HG02938 (cell line): ENCODE measurements around the gene CYB561A3.

ENCODE experiments used
- ATAC-seq: cut with Tn5 transposase; IDR thresholded peaks from one replicate; pipeline ENCODE4 v1.9.1; 2021; ENCODE audit warnings: mild to moderate bottlenecking, moderate library complexity; ENCODE audit not compliant: unreplicated experiment

The CYB561A3 gene

GRCh38 chr11:61345954-61346843 lies 15.5 kb downstream of the CYB561A3 start:
- no peak for ATAC-seq

DNA sequence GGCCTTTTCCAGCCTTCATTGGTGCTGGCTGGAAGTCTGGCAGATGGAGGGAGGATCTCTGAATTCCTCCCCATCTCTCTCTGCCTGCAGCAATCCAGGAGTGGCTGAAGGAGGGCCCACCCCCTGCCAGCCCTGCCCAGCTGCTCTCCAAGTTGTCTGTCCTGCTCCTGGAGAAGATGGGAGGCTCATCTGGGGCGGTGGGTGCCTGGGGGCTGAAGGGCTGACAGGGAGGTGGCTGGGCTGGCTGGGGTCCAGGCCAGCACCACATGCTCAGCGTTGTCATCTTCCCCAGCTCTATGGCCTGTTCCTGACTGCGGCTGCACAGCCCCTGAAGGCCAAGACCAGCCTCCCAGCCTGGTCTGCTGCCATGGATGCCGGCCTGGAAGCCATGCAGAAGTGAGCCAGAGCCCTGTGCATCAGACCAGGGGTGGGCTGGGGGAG lies 16.5 kb downstream of the CYB561A3 start:
- ATAC-seq = no peak

DNA sequence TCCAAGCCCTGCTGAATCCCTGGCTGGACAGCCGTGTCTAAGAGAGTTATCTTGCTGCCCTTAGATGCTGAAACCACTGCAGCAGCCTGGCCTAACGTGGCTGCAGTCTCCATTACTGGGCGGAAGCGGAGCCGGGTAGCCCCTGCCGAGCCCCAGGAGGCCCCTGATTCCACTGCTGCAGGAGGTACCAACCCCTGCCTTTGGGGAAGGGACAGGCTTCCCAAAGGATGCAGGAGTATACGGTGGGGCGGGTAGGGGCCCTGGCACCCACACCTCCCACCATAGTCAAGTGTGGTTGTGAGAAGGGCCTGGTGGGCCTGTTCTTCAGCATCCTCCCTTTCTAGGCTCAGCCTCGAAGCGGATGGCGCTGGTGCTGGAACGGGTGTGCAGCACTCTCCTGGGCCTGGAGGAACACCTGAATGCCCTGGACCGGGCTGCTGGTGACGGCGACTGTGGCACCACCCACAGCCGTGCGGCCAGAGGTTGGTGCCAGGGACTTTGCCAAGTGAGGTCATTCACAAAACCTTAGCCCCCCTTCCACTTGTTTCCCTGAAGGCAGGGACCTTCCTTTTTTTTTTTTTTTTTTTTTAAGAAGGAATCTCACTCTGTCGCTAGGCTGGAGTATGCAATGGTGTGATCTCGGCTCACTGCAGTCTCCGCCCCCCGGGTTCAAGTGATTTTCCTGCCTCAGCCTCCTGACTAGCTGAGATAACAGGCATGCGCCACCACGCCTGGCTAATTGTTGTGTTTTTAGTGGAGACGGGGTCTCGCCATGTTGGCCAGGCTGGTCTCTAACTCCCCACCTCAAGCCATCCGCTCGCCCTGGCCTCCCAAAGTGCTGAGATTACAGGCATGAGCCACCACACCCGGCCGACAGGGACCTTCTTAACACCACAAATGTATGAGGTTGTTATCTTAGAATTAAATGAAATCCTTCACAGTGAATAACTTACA lies 17.6 kb downstream of the CYB561A3 start:
- no peak for ATAC-seq

DNA sequence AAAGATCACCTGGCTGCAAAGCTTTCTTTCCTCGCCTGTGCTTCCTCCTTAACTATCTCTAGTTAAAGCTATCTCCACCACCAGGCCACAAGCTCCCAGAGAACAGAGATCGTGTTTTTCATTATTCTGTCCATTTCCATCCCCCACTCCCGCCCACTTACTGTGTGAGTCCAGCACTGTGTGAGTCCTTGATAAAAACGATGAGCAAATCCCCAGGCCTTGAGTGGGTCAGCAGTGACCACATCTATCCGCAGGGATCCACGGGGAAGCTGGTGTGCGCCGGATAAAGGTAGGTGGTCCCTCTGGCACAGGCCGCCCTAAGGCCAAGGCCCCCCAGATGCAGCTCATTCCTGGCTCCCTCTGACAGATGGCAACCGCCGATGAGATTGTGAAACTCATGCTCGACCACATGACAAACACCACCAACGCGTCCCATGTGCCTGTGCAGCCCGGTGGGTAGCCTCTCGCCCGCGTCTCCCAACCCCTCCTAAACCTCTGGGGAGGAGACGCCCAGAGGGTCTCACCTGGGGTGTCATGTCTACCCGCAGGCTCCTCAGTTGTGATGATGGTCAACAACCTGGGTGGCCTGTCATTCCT lies 19.4 kb downstream of the CYB561A3 start:
- ATAC-seq = no peak

DNA sequence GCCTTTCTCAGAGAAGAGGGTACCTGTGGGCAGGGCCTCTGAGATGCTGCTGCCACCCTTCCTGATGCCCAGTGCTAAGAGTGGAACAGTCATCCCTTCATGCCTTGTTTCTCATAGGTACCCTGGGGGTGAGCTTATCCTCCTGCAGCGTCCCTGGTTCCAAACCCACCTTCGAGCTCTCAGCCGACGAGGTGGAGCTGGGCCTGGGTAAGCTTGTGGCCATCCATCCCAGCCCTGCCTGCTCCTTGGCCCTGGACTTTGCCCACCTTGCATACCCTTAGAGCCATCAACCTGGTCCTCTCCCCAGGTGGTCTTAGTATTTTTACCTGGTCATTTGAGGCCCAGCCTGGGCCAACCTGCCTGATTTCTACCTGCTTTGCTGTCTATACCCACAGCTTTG lies 20.0 kb downstream of the CYB561A3 start:
- no peak for ATAC-seq

DNA sequence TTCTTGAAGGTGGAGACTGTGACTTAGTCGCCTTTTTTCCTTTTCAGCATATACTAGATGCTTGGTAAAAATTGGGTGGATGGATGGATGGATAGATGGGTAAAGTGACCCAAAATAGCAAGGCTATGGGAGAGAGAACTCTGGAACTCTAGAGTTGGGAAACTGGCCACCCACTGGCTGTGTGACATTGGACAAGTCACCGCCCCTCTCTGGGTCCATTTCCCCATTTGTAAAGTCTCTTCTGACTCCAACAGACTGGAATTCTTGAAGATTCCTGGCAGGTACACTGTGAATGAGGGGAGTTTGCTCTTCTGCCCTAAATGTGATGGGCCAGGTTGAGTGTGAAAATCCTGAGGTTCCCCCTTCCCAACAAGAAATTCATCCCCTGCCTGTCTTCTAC lies 20.7 kb downstream of the CYB561A3 start:
- ATAC-seq = no peak

DNA sequence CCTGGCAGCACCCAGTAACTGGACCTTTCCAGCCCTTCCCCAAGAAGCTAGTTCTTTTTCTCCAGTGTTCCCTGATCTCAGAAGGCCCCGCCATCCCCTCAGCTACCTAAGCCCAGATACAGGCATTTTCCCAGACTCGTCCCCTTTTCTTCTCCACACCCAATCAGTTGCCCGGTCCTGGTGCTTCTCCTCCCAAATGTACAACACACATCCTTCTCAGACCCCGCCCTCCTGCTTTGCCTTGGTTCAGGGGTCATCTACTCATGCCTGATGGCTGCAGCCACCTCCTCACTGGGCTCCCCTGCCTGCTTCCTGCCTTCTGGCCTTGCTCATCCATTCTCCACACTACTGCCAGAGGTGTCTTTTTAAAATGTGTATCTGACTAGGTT lies 22.2 kb downstream of the CYB561A3 start:
- ATAC-seq = no peak

GRCh38 chr11:61338783-61339489 lies 22.7 kb downstream of the CYB561A3 start:
- no peak for ATAC-seq

DNA sequence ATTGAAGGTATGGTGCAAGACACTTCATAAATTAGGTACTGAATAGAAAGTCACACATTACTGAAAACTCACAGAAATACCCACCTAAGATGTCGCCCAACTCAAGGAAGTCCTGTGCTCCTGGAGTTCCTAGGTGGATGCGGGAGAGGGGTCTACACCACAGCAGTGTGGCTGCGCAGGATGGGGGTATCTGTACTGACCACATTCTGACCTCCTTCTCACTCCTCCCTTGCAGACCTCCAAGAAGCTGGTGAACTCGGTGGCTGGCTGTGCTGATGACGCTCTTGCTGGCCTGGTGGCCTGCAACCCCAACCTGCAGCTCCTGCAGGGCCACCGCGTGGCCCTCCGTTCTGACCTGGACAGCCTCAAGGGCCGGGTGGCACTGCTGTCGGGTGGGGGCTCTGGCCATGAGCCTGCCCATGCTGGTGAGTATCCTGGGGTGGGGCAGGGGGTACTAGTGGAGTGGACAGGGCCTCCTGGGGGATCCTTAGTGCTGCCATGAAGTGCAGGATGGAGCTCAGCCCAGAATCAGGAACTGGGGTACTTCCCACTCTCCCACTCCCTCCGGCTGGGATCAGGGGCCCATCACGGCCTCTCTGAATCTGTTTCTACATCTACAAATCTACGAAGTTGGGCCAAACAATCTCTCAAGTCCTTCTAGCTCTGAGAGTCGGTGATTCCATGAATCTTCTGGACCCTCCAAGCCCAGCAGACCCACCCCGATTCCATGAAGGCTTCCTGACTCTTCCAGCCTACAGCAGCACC lies 23.8 kb downstream of the CYB561A3 start:
- no peak for ATAC-seq

GRCh38 chr11:61336171-61336935 lies 25.3 kb downstream of the CYB561A3 start:
- no peak for ATAC-seq

DNA sequence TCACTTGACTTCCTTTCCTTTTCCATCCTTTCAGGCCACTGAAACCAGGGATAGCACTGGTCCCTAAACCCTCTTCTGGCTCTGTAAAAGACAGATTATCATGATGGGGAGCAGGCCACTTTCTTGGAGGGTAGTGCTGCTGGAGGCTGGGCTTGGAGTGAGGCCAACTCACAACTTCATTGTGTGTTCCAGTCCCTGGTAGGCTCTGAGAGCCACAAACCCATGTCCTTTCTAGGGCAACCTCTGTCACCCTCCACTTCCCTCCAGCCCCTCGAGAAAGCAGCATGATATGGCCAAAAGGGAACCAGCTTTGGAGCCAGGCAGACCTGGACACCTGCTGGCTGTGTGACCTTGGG lies 26.3 kb downstream of the CYB561A3 start:
- ATAC-seq = no peak

GRCh38 chr11:61334434-61335354 lies 27.0 kb downstream of the CYB561A3 start:
- ATAC-seq = no peak

DNA sequence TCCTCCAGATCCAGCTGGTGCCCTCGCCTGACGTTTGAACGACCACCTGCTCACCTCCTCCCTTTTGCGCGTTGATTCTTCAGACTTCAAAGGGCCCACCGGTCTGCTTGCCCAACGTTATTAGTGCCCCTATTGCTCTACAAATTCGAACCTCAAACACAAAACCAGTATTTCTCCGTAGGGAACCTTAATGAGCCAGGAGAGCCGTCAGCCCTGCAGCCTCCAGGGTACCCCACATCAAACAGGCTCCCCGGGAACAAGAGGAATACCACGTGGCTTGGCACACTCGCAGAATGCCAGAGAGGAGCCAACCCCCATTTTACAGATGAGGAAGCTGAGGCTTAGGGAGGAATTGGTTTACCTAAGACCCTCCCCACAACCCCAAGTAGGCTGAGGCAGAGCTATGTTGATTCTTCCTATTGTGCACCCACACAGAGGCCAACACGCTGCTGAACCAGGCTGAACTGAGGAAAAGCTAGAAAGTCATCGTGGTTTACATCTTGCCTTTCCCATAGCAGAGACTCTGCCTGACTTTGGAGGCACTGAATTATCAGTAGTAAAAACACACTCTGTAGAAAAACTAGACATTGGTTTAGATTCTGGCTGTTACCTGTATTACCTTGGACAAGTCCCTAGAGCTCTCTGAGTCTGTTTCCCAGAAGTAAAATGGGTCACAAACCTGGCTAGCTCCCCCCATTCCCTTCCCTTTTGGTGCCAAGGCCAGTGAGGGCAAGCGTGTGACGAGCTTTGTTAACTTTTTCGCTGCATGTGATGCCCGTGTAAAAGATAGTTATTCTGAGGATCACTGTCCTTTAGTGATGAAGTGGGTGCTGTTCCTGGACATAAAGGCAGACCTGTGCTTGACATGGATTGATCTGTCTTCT lies 27.9 kb downstream of the CYB561A3 start:
- ATAC-seq = no peak

GRCh38 chr11:61332797-61333549 lies 28.7 kb downstream of the CYB561A3 start, which contains the start of the genes DDB1 and TKFC:
TSS of gene DDB1 (minus strand) at chr11:61333105. CDS start at chr11:61332968, 137 bp downstream.
TSS of gene TKFC (plus strand) at chr11:61333228. CDS start at chr11:61334729, 1,501 bp downstream.
- peak; percentile 79 for ATAC-seq

DNA sequence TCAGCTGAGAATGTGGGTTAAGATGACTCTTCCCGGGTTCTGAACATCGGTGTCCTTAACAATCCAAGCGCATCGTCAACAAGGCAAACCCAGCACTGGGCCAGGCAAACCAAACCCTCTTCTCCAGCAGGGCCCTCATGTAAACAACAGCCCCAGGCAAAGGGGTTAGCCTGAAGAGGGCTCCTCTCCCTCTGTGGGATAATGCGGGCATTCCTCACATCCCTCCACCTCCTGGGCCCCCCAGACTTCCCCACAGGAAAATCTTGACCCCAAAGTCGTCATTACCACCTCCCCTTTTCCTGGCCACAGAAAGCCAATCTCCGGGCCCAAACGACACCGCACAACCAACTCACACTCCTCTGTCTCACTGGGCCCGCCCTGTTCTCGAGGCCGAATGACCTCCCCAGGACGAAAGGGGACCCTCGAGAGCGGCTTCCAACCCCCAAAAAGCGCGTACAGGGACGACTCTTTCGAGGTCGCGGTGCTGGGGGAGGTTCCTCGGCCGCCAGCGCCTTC lies 29.3 kb downstream of the CYB561A3 start:
- ATAC-seq = peak; percentile 14

- no peak for ATAC-seq
Observed at GRCh38 chr11:61331651-61332050, 30.0 kb downstream of the CYB561A3 start.
